ENCODE results near the gene TKTL1.

GRCh38 chrX:154373340-154374306 lies 78.0 kb downstream of the TKTL1 start:
- TF ChIP-seq CTCF (IDR thresholded peaks at IDR 0.05) (peak; percentile 47 to 71 (median 49)), EP300 (IDR thresholded peaks at IDR 0.05; ENCODE audit: low read depth) (no peak), POLR2AphosphoS5 (IDR thresholded peaks at IDR 0.05) (peak; percentile 8 to 37 (median 9))

Data from transverse colon (tissue), 4 donors.